Measurements from ENCODE around the gene RUSC1. TPM values are rescaled to one million over a fixed set of nuclear protein-coding genes. Genes with fewer than 3 reads are reported as not detected.

The RUSC1 gene
- total and polyA plus RNA-seq, 2 of the 8 experiments (the other 6 are each of a cell fraction or from before 2014, with no cell fraction given): 54.6 to 90.4 TPM

- Histone ChIP-seq H2BK12ac (ENCODE audit: low read depth, low read length) (no peak overlapping the region), H3K9ac (replicated peaks in 1 of 4; ENCODE audit: extremely low read depth in 1 of 4, low read depth in 3 of 4, low read length in 3 of 4) (no peak overlapping the region), H3K14ac (ENCODE audit: insufficient read length) (no peak overlapping the region), H3K4me3 (ENCODE audit: extremely low read depth in 1 of 4, insufficient read depth in 2 of 4, low read depth in 3 of 4, low read length in 4 of 4) (no peak overlapping the region), H2AK5ac (ENCODE audit: low read depth, low read length) (no peak overlapping the region), H3K9me3 (ENCODE audit: insufficient read depth in 2 of 2, low read depth in 1 of 2, low read length in 1 of 2) (no peaks in the 10 kb centered on the region), H3K18ac (ENCODE audit: extremely low read depth, low read length) (no peak overlapping the region), H3K4me2 (ENCODE audit: insufficient read depth in 1 of 2, low read depth in 2 of 2, low read length in 2 of 2) (peak overlapping the region in 1 of 2 experiments; percentile 73; a peak in 1 of 4 replicates), H3K23me2 (ENCODE audit: low read depth, low read length) (peaks cover 16% of the 10 kb centered on the region; the same call in 1 of the 2 replicates), H2BK20ac (ENCODE audit: low read length) (no peak overlapping the region), H3K27ac (ENCODE audit: low read depth, low read length) (no peak overlapping the region), H3K36me3 (ENCODE audit: control insufficient read depth in 2 of 4, insufficient read depth in 4 of 4, low read length in 3 of 4) (peaks cover 6 to 29% (median 22%) of the 10 kb centered on the region in 4 experiments; a peak in 7 of 8 replicates), H4K5ac (ENCODE audit: insufficient read length, low read depth, low read length) (no peak overlapping the region), H4K91ac (replicated peaks; ENCODE audit: insufficient read length, low read length) (no peak overlapping the region), H3K4me1 (replicated peaks in 1 of 4; ENCODE audit: control insufficient read depth in 3 of 4, insufficient read depth in 4 of 4, low read length in 3 of 4) (peaks cover 6 to 19% (median 12%) of the 10 kb centered on the region in 4 experiments; a peak in 6 of 7 replicates), H4K20me1 (replicated peaks in 1 of 2; ENCODE audit: control insufficient read depth in 1 of 2, insufficient read depth in 2 of 2, low read length in 2 of 2) (peaks cover 13 to 21% of the 10 kb centered on the region in 2 experiments), H3K79me2 (ENCODE audit: control insufficient read depth in 1 of 2, insufficient read depth in 2 of 2, low read length in 2 of 2) (no peaks in the 10 kb centered on the region; a peak in 1 of 4 replicates), H3K56ac (replicated peaks; ENCODE audit: insufficient read length, low read depth, low read length) (no peak overlapping the region), H3K23ac (ENCODE audit: insufficient read length) (no peak overlapping the region), H2AFZ (ENCODE audit: low read length) (no peak overlapping the region), H3K4ac (replicated peaks; ENCODE audit: insufficient read length, low read depth, low read length) (no peak overlapping the region), H3K27me3 (replicated peaks in 1 of 4; ENCODE audit: control insufficient read depth in 3 of 4, extremely low read depth in 1 of 4, insufficient read depth in 3 of 4, low read length in 3 of 4) (peaks cover 0 to 5% (median 3%) of the 10 kb centered on the region in 4 experiments; a peak in 4 of 7 replicates), H2BK15ac (ENCODE audit: low read length) (no peak overlapping the region), H2BK120ac (replicated peaks; ENCODE audit: low read depth, low read length) (no peak overlapping the region), H4K8ac (ENCODE audit: extremely low read depth, insufficient read depth, low read length) (no peak overlapping the region), H2BK5ac (ENCODE audit: low read depth, low read length) (no peak overlapping the region), H3K79me1 (ENCODE audit: low read depth, low read length) (no peaks in the 10 kb centered on the region)
- DNase-seq (ENCODE audit: low read depth in 1 of 2, low spot score in 2 of 2) (no peak), FAIRE-seq (no peak)
- ChIA-PET CTCF (ENCODE audit: partially characterized antibody) (interaction anchor here (0.5 to 15.0 kb wide), 5 partner anchors 40 to 403 kb away, joined by 3 to 227 read pairs (median 3); partner anchors contain the start of gene ENTREP3), POLR2A (ENCODE audit: partially characterized antibody) (interaction anchor here (0.9 to 4.6 kb wide), 7 partner anchors 12 to 69 kb away, joined by 3 to 21 read pairs (median 7); partner anchors contain the start of genes CLK2, FDPS and SCAMP3)
- 89% methylated on average over 5 of the region's 5 CpGs; no CpG with 5 or more reads in 1 of the 2 experiments for WGBS, 2 experiments (ENCODE audit: extremely low coverage in 1 of 2, insufficient coverage in 1 of 2, insufficient read length in 1 of 2, insufficient replicate concordance in 2 of 2, low coverage in 1 of 2, low lambda C conversion rate in 2 of 2, missing lambda C conversion rate in 1 of 2)
- TF ChIP-seq SRF (IDR thresholded peaks at IDR 0.05; ENCODE audit: low read depth, low read length): no peak
- no peak for TF ChIP-seq E2F6 (IDR thresholded peaks at IDR 0.05)
- no peak for TF ChIP-seq EZH2 (IDR thresholded peaks at IDR 0.05; ENCODE audit: low read depth, low read length, severe bottlenecking)
- TF ChIP-seq CBX8 (IDR thresholded peaks at IDR 0.05; ENCODE audit: borderline replicate concordance, low read depth, low read length): no peak
- no peak for TF ChIP-seq CHD1 (IDR thresholded peaks at IDR 0.05; ENCODE audit: low read depth, low read length)
- no peak for TF ChIP-seq JUND (IDR thresholded peaks at IDR 0.05; ENCODE audit: low read length)
- no peak for TF ChIP-seq RXRA (IDR thresholded peaks at IDR 0.05; ENCODE audit: insufficient read depth, low read depth, low read length)
- TF ChIP-seq TAF1 (IDR thresholded peaks at IDR 0.05; ENCODE audit: low read depth, low read length): no peak
- TF ChIP-seq SIRT6 (IDR thresholded peaks at IDR 0.05; ENCODE audit: low read length): no peak
- TF ChIP-seq HDAC6 (IDR thresholded peaks at IDR 0.05; ENCODE audit: low read depth, low read length): no peak
- TF ChIP-seq SUZ12 (IDR thresholded peaks at IDR 0.05; ENCODE audit: low read length): no peak
- TF ChIP-seq SP2 (IDR thresholded peaks at IDR 0.05; ENCODE audit: low read length): no peak
- no peak for TF ChIP-seq EGR1 (IDR thresholded peaks at IDR 0.05; ENCODE audit: borderline replicate concordance, low read depth, low read length)
These were observed 1.2 kb upstream of the RUSC1 start for GRCh38 chr1:155319536-155319935.
